ENCODE results near the gene HLA-DRA. TPM values are rescaled to one million over a fixed set of nuclear protein-coding genes. Genes with fewer than 3 reads are reported as not detected.

HLA-DRA gene
- total and polyA plus RNA-seq, 2 donors (not counting 1 experiment from before 2014, with no cell fraction given) = 2,881 to 4,498 TPM

DNA sequence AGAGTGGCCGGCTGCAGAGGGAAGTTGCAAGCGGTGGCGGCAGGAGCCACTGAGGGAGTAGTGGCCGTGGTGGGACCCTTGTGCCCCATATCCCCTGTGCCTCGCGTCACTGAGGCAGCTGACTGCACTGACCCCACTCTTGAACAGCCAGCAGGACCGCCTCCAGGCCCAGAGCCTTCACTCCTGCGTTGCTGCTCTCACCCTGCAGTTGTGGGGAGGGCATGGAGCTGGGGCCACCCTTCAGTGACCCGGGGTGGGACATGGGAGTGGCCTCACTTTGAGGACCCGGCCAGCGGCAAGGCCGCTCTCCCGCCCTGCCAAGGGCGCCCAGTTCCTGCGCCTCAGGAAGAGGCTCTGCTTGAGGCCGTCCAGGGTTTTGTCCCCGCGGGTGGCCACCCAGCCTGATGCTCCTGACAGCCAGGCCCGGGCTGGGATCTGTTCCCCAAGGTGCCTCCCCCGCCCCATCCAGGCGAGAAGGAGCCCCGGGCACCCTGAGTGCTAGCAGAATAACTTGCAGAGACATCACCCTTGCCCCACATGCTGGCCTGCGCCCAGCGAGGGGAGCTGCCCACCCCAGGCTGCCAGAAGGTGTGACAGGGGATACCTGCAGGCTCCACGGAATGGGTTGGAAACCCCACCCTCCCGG is 44.4 kb downstream of the HLA-DRA start:
- Histone ChIP-seq H4K20me1 (ENCODE audit: control insufficient read depth, insufficient read depth, low read length, poor library complexity, severe bottlenecking) (no peaks in the 10 kb centered on the region), H3K4me2 (replicated peaks; ENCODE audit: low read depth, low read length, poor library complexity, severe bottlenecking) (no peak overlapping the region), H3K27me3 (replicated peaks in 1 of 4; ENCODE audit: control extremely low read depth in 1 of 4, control insufficient read depth in 3 of 4, insufficient read depth in 4 of 4, low read length in 3 of 4) (no peaks in the 10 kb centered on the region), H3K4me3 (ENCODE audit: control extremely low read depth in 1 of 5, extremely low read depth in 1 of 5, insufficient read depth in 1 of 5, low read depth in 2 of 5, low read length in 4 of 5) (no peak overlapping the region), H3K27ac (ENCODE audit: low read length in 2 of 2) (no peak overlapping the region), H3K36me3 (replicated peaks in 1 of 2; ENCODE audit: control extremely low read depth in 1 of 2, control insufficient read depth in 1 of 2, extremely low read depth in 1 of 2, insufficient read depth in 2 of 2, low read length in 1 of 2) (no peaks in the 10 kb centered on the region), H3K9me3 (ENCODE audit: control extremely low read depth in 1 of 3, control insufficient read depth in 2 of 3, insufficient read depth in 1 of 3, low read length in 2 of 3) (peaks cover 0 to 5% (median 0%) of the 10 kb centered on the region in 3 donors), H2AFZ (ENCODE audit: insufficient read depth, low read depth, low read length, poor library complexity, severe bottlenecking) (no peak overlapping the region), H3K79me2 (ENCODE audit: control insufficient read depth, insufficient read depth, low read length) (peaks cover 22% of the 10 kb centered on the region), H3K9ac (ENCODE audit: low read length) (no peak overlapping the region), H3K4me1 (ENCODE audit: control insufficient read depth in 2 of 2, insufficient read depth in 2 of 2, low read length in 2 of 2) (peaks cover 4 to 5% of the 10 kb centered on the region in 2 donors)
- POLR2A ChIA-PET = interaction anchor here (0.8 to 1.1 kb wide), 2 partner anchors 11 to 105 kb away, joined by 3 to 4 read pairs; partner anchors contain the start of gene HLA-DRB1
- TF ChIP-seq, protein P1, sequence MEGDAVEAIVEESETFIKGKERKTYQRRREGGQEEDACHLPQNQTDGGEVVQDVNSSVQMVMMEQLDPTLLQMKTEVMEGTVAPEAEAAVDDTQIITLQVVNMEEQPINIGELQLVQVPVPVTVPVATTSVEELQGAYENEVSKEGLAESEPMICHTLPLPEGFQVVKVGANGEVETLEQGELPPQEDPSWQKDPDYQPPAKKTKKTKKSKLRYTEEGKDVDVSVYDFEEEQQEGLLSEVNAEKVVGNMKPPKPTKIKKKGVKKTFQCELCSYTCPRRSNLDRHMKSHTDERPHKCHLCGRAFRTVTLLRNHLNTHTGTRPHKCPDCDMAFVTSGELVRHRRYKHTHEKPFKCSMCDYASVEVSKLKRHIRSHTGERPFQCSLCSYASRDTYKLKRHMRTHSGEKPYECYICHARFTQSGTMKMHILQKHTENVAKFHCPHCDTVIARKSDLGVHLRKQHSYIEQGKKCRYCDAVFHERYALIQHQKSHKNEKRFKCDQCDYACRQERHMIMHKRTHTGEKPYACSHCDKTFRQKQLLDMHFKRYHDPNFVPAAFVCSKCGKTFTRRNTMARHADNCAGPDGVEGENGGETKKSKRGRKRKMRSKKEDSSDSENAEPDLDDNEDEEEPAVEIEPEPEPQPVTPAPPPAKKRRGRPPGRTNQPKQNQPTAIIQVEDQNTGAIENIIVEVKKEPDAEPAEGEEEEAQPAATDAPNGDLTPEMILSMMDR (IDR thresholded peaks at IDR 0.05) = no peak
- TF ChIP-seq EZH2 (IDR thresholded peaks at IDR 0.05; ENCODE audit: borderline replicate concordance, insufficient read depth, low read depth, low read length, poor library complexity, severe bottlenecking) = no peak
- DNase-seq (no peak), ATAC-seq (ENCODE audit: low read depth) (no peak)
- Mint-ChIP-seq H3K9me3 (ENCODE audit: insufficient read depth) (no peaks in the 10 kb centered on the region), H3K27ac (no peak overlapping the region), H3K27me3 (no peaks in the 10 kb centered on the region), H3K4me1 (peaks cover 29% of the 10 kb centered on the region), H3K4me3 (no peak overlapping the region)
- CTCF ChIA-PET = interaction anchor here (1.4 kb wide), 1 partner anchor 122 kb away, joined by 3 read pairs; no protein-coding TSS in a partner anchor
- WGBS (ENCODE audit: insufficient coverage) = 86% methylated on average over 26 of the region's 26 CpGs
- intact Hi-C loops (cut with micrococcal nuclease) = loop anchor here (2.0 to 10.0 kb wide), 2 partner anchors 45 to 91 kb away; no protein-coding TSS in a partner anchor

- H3K4me3 Mint-ChIP-seq = no peak overlapping the region
- H3K4me2 ChIP-seq (replicated peaks; ENCODE audit: low read depth, low read length, poor library complexity, severe bottlenecking) = no peak overlapping the region
- 68% methylated on average over 3 of the region's 4 CpGs for WGBS (ENCODE audit: insufficient coverage)
- no peak overlapping the region for H2AFZ ChIP-seq (ENCODE audit: insufficient read depth, low read depth, low read length, poor library complexity, severe bottlenecking)
- peaks cover 29% of the 10 kb centered on the region for H3K4me1 Mint-ChIP-seq
- DNase-seq = no peak
- H3K79me2 ChIP-seq (ENCODE audit: control insufficient read depth, insufficient read depth, low read length) = peaks cover 22% of the 10 kb centered on the region
- POLR2A ChIA-PET = interaction anchor here (0.8 kb wide), 1 partner anchor 12 kb away, joined by 3 read pairs; no protein-coding TSS in a partner anchor
- intact Hi-C loops (cut with micrococcal nuclease) = loop anchor here (10.0 kb wide), 1 partner anchor 90 kb away; no protein-coding TSS in a partner anchor
- peak overlapping the region; percentile 84 for H3K27ac Mint-ChIP-seq
- H4K20me1 ChIP-seq (ENCODE audit: control insufficient read depth, insufficient read depth, low read length, poor library complexity, severe bottlenecking) = no peaks in the 10 kb centered on the region
- no peaks in the 10 kb centered on the region for H3K9me3 ChIP-seq (ENCODE audit: control extremely low read depth in 1 of 3, control insufficient read depth in 2 of 3, insufficient read depth in 1 of 3, low read length in 2 of 3)
- H3K27me3 ChIP-seq (replicated peaks in 1 of 4; ENCODE audit: control extremely low read depth in 1 of 4, control insufficient read depth in 3 of 4, insufficient read depth in 4 of 4, low read length in 3 of 4) = no peaks in the 10 kb centered on the region
- CTCF ChIA-PET = no interaction called here
- ATAC-seq (ENCODE audit: low read depth) = no peak
- no peaks in the 10 kb centered on the region for H3K9me3 Mint-ChIP-seq (ENCODE audit: insufficient read depth)
- H3K9ac ChIP-seq (ENCODE audit: low read length) = no peak overlapping the region
- no peak overlapping the region for H3K4me3 ChIP-seq (ENCODE audit: control extremely low read depth in 1 of 5, extremely low read depth in 1 of 5, insufficient read depth in 1 of 5, low read depth in 2 of 5, low read length in 4 of 5)
- no peaks in the 10 kb centered on the region for H3K27me3 Mint-ChIP-seq
- peaks cover 4 to 5% of the 10 kb centered on the region in 2 donors for H3K4me1 ChIP-seq (ENCODE audit: control insufficient read depth in 2 of 2, insufficient read depth in 2 of 2, low read length in 2 of 2)
- H3K27ac ChIP-seq (ENCODE audit: low read length in 2 of 2) = no peak overlapping the region
- H3K36me3 ChIP-seq (replicated peaks in 1 of 2; ENCODE audit: control extremely low read depth in 1 of 2, control insufficient read depth in 1 of 2, extremely low read depth in 1 of 2, insufficient read depth in 2 of 2, low read length in 1 of 2) = no peaks in the 10 kb centered on the region
- no peak for TF ChIP-seq EZH2 (IDR thresholded peaks at IDR 0.05; ENCODE audit: borderline replicate concordance, insufficient read depth, low read depth, low read length, poor library complexity, severe bottlenecking)
- TF ChIP-seq, protein P1 (IDR thresholded peaks at IDR 0.05) = no peak
These were observed 44.9 kb downstream of the HLA-DRA start for GRCh38 chr6:32484614-32484998.
